GM12878 (cell line): ENCODE measurements around the gene DNASE1L1. TPM values are rescaled to one million over a fixed set of nuclear protein-coding genes. Genes with fewer than 3 reads are reported as not detected.

Experiments
- ATF2 ChIP-seq: IDR thresholded peaks from 2 replicates; pipeline ENCODE4 v1.6.1; 2012; ENCODE audit warnings: low read length, inconsistent platforms
- CBX5 ChIP-seq: sonication (generic); IDR thresholded peaks from 2 replicates; pipeline ENCODE4 v1.6.1; 2016; ENCODE audit warnings: low read depth, moderate library complexity, mild to moderate bottlenecking, inconsistent platforms
- CHD1 ChIP-seq: IDR thresholded peaks from 2 replicates; pipeline ENCODE4 v1.6.1; 2012; ENCODE audit warnings: low read depth, low read length, improper control_type of control experiment
- CREM ChIP-seq: IDR thresholded peaks from 2 replicates; pipeline ENCODE4 v1.6.1; 2014; ENCODE audit warnings: antibody characterized with exemption, low read depth
- GATAD2B ChIP-seq: fragments of 450-650 bp; conservative IDR thresholded peaks from 2 replicates; pipeline ENCODE4 v1.6.1; 2017; ENCODE audit warnings: low read depth, mild to moderate bottlenecking, moderate library complexity
- HCFC1 ChIP-seq: fragments of 150-350 bp; IDR thresholded peaks from 2 replicates; pipeline ENCODE4 v1.6.1; 2014; ENCODE audit warnings: low read length
- IRF4 ChIP-seq: IDR thresholded peaks from 2 replicates; pipeline ENCODE4 v1.6.1; 2011; ENCODE audit warnings: low read depth, low read length
- IRF5 ChIP-seq: fragments of 450-650 bp; IDR thresholded peaks from 2 replicates; pipeline ENCODE4 v1.6.1; 2017; ENCODE audit warnings: borderline replicate concordance
- MLLT1 ChIP-seq: fragments of 450-650 bp; IDR thresholded peaks from 2 replicates; pipeline ENCODE4 v1.6.1; 2016; ENCODE audit warnings: mild to moderate bottlenecking
- MYB ChIP-seq: fragments of 150-350 bp; IDR thresholded peaks from 2 replicates; pipeline ENCODE4 v1.6.1; 2014; ENCODE audit warnings: mild to moderate bottlenecking, low read depth, low read length, borderline replicate concordance
- POLR2AphosphoS2 ChIP-seq: IDR thresholded peaks from 2 replicates; pipeline ENCODE4 v1.6.1; 2011; ENCODE audit warnings: low read depth, mild to moderate bottlenecking, low read length, improper control_type of control experiment, moderate library complexity
- POLR2AphosphoS5 ChIP-seq: IDR thresholded peaks from 2 replicates; pipeline ENCODE4 v1.6.1; 2011; ENCODE audit warnings: mild to moderate bottlenecking, low read length, inconsistent platforms
- POU2F2 ChIP-seq: IDR thresholded peaks from 3 replicates; pipeline ENCODE4 v1.6.1; 2011; ENCODE audit warnings: low read depth, mild to moderate bottlenecking, low read length, borderline replicate concordance
- RELA ChIP-seq: fragments of 450-650 bp; IDR thresholded peaks from 2 replicates; pipeline ENCODE4 v1.8.0; 2014; ENCODE audit warnings: borderline replicate concordance; ENCODE audit not compliant: partially characterized antibody
- STAT1 ChIP-seq: fragments of 450-650 bp; conservative IDR thresholded peaks from 2 replicates; pipeline ENCODE4 v1.6.1; 2014; ENCODE audit warnings: antibody characterized with exemption, mild to moderate bottlenecking
- WRNIP1 ChIP-seq: IDR thresholded peaks from 2 replicates; pipeline ENCODE4 v1.6.1; 2011; ENCODE audit warnings: low read depth, low read length, improper control_type of control experiment, borderline replicate concordance
- ZNF207 ChIP-seq: fragments of 450-650 bp; IDR thresholded peaks from 2 replicates; pipeline ENCODE4 v1.6.1; 2014; ENCODE audit warnings: antibody characterized with exemption, mild to moderate bottlenecking, borderline replicate concordance
- polyA plus RNA-seq, 11 experiments: library from polyadenylated mRNA; depleted of rRNA in 4 of 11; unstranded in 6 of 11; stranded (reverse) in 5 of 11; fragments of >200 nt; fragmentation: Nextera tagmentation in 4 of 11; fragmentation: Illumina TruSeq in 1 of 11; extraction: Ambion mirVana in 4 of 11; extraction: Trizol in 1 of 11; gene quantifications; 1 replicate in 1 of 11; 2 replicates in 10 of 11; pipeline versions ENCODE4 v1.2.1 to v1.2.3, GENCODE V29; 2011 to 2016; ENCODE audit warnings: inconsistent platforms in 2 of 11, missing spikeins in 2 of 11, low read depth in 1 of 11
- total RNA-seq, 4 experiments: library from RNA; depleted of rRNA in 3 of 4; stranded (reverse); fragments of >200 nt in 3 of 4; fragmentation: Illumina TruSeq in 1 of 4; extraction: Trizol in 1 of 4; gene quantifications; 2 replicates each; pipeline versions ENCODE4 v1.2.1 to v1.2.3, GENCODE V29; 2013 to 2021
- TF ChIP-seq, protein P1 (sequence below): fragments of 450-650 bp; IDR thresholded peaks from 2 replicates; pipeline ENCODE4 v1.6.1; 2016; ENCODE audit warnings: mild to moderate bottlenecking
- TF ChIP-seq, protein P2 (sequence below): IDR thresholded peaks from 2 replicates; pipeline ENCODE4 v1.6.1; 2012; ENCODE audit warnings: mild to moderate bottlenecking, low read depth, low read length
- TF ChIP-seq, protein P3 (sequence below): IDR thresholded peaks from 2 replicates; pipeline ENCODE4 v1.6.1; 2011; ENCODE audit warnings: borderline replicate concordance, low read depth, mild to moderate bottlenecking, moderate library complexity, mixed read lengths, low read length; ENCODE audit not compliant: insufficient read depth; ENCODE audit errors: extremely low read length

DNASE1L1 gene
- total and polyA plus RNA-seq, 10 of the 15 experiments (the other 5 are each of a cell fraction or from before 2014, with no cell fraction given) = 0.60 to 22.7 (median 6.8) TPM

DNA sequence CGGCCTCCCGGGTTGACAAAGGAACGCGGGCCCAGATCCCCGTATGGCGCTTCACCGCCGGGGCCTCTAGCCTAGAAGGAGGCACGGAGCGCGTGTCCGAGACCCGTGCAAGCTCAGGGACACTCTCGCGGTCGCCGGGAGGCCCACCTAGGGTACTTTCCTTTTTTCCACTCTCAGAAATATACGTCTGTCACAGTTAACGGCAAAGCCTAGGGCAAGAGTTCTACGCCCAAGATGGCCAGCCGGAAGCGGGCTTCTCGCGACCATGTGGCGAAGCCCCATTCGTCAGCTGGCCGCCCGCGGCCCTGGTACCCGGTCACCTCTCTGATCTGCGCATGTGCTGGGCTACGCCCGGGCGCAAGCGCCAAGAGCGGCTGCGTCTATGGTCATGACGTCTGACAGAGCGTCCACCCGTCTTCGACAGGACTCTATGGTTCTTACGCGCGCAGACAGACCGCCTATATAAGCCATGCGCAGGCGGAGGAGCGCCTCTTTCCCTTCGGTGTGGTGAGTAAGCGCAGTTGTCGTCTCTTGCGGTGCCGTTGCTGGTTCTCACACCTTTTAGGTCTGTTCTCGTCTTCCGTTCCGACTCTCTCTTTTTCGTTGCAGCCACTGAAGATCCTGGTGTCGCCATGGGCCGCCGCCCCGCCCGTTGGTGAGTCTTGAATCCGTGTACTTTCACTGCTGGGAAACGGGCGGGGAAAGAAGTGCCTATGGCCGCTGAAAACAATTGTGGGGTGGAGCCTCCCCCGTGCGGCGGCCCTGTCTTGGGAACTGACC is 11.0 kb downstream of the DNASE1L1 start, which contains the start of gene RPL10 (continued):
- TF ChIP-seq ZNF207 = no peak
- TF ChIP-seq RELA = no peak
- TF ChIP-seq IRF4 = 0 out of 2 replicates have a peak, but pooled peaks have one; percentile 7
- peak; percentile 37; the same call in 1 of the 2 replicates for TF ChIP-seq GATAD2B
- peak; percentile 80; the same call in 1 of the 2 replicates for TF ChIP-seq CHD1
- TF ChIP-seq POLR2AphosphoS2 = peak; percentile 98
- no peak; the same call in 1 of the 2 replicates for TF ChIP-seq STAT1
- TF ChIP-seq, protein P1, sequence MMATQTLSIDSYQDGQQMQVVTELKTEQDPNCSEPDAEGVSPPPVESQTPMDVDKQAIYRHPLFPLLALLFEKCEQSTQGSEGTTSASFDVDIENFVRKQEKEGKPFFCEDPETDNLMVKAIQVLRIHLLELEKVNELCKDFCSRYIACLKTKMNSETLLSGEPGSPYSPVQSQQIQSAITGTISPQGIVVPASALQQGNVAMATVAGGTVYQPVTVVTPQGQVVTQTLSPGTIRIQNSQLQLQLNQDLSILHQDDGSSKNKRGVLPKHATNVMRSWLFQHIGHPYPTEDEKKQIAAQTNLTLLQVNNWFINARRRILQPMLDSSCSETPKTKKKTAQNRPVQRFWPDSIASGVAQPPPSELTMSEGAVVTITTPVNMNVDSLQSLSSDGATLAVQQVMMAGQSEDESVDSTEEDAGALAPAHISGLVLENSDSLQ = peak; percentile 60; the same call in 1 of the 2 replicates
- TF ChIP-seq IRF5 = no peak
- no peak for TF ChIP-seq MYB
- peak; percentile 97 for TF ChIP-seq POU2F2
- TF ChIP-seq, protein P2, sequence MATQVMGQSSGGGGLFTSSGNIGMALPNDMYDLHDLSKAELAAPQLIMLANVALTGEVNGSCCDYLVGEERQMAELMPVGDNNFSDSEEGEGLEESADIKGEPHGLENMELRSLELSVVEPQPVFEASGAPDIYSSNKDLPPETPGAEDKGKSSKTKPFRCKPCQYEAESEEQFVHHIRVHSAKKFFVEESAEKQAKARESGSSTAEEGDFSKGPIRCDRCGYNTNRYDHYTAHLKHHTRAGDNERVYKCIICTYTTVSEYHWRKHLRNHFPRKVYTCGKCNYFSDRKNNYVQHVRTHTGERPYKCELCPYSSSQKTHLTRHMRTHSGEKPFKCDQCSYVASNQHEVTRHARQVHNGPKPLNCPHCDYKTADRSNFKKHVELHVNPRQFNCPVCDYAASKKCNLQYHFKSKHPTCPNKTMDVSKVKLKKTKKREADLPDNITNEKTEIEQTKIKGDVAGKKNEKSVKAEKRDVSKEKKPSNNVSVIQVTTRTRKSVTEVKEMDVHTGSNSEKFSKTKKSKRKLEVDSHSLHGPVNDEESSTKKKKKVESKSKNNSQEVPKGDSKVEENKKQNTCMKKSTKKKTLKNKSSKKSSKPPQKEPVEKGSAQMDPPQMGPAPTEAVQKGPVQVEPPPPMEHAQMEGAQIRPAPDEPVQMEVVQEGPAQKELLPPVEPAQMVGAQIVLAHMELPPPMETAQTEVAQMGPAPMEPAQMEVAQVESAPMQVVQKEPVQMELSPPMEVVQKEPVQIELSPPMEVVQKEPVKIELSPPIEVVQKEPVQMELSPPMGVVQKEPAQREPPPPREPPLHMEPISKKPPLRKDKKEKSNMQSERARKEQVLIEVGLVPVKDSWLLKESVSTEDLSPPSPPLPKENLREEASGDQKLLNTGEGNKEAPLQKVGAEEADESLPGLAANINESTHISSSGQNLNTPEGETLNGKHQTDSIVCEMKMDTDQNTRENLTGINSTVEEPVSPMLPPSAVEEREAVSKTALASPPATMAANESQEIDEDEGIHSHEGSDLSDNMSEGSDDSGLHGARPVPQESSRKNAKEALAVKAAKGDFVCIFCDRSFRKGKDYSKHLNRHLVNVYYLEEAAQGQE = no peak; the same call in 1 of the 2 replicates
- TF ChIP-seq POLR2AphosphoS5 = peak; percentile 100
- no peak for TF ChIP-seq WRNIP1
- no peak for TF ChIP-seq CBX5
- TF ChIP-seq, protein P3, sequence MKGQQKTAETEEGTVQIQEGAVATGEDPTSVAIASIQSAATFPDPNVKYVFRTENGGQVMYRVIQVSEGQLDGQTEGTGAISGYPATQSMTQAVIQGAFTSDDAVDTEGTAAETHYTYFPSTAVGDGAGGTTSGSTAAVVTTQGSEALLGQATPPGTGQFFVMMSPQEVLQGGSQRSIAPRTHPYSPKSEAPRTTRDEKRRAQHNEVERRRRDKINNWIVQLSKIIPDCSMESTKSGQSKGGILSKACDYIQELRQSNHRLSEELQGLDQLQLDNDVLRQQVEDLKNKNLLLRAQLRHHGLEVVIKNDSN = peak; percentile 61
- TF ChIP-seq MLLT1 = peak; percentile 86
- TF ChIP-seq HCFC1 = peak; percentile 56
- peak; percentile 92 for TF ChIP-seq CREM
- TF ChIP-seq ATF2 = no peak
